Activated CD4-positive, alpha-beta memory T cell treated with anti-CD3 and anti-CD28 coated beads, Interleukin-2, amount 10 ng/mL, durations not matched to agents 7 days and 5 days (primary cell): Measurements from ENCODE around the gene TARBP1. TPM values are rescaled to one million over a fixed set of nuclear protein-coding genes. Genes with fewer than 3 reads are reported as not detected.
A peak's percentile ranks its signal among the peaks of the same experiment; 100 is the strongest.
"Not testable (repeated sequence)": the region's sequence is repeated elsewhere in the genome, so short reads cannot be mapped to it uniquely, and the experiment has no call there.

ENCODE experiments used
- CTCF ChIA-PET: fragments of 350-600 bp; sonication (Branson Sonifier 250); formaldehyde crosslinking; loops from one replicate; lab custom pipeline; 2021; ENCODE audit warnings: antibody characterized with exemption, inconsistent platforms; lab: Charles Lee
- POLR2A ChIA-PET: fragments of 350-600 bp; sonication (Branson Sonifier 250); formaldehyde crosslinking; loops from one replicate; lab custom pipeline; 2021; ENCODE audit warnings: antibody characterized with exemption; lab: Charles Lee
- DNase-seq: peaks from one replicate; pipeline ENCODE4 v3.0.0-alpha.2; 2020
- H3K27ac Mint-ChIP-seq: one replicate; pipeline ENCODE4 v1.8.0; 2021; ENCODE audit warnings: mild to moderate bottlenecking, mixed read lengths
- H3K27me3 Mint-ChIP-seq: one replicate; pipeline ENCODE4 v1.8.0; 2021; ENCODE audit warnings: mixed read lengths
- H3K36me3 Mint-ChIP-seq: one replicate; pipeline ENCODE4 v1.8.0; 2021; ENCODE audit warnings: low read depth, mixed read lengths
- H3K4me1 Mint-ChIP-seq: one replicate; pipeline ENCODE4 v1.8.0; 2021; ENCODE audit warnings: mixed read lengths
- H3K4me3 Mint-ChIP-seq: one replicate; pipeline ENCODE4 v1.8.0; 2021; ENCODE audit warnings: mild to moderate bottlenecking, mixed read lengths
- H3K9me3 Mint-ChIP-seq: one replicate; pipeline ENCODE4 v1.8.0; 2021; ENCODE audit warnings: mixed read lengths
- total RNA-seq, 2 experiments: library from RNA; stranded (reverse); gene quantifications; one replicate each; pipeline ENCODE4 v1.2.3, GENCODE V29; 2021

Gene TARBP1
- total RNA-seq, result 10 to 100 TPM; 24.8 to 25.0 TPM

DNA sequence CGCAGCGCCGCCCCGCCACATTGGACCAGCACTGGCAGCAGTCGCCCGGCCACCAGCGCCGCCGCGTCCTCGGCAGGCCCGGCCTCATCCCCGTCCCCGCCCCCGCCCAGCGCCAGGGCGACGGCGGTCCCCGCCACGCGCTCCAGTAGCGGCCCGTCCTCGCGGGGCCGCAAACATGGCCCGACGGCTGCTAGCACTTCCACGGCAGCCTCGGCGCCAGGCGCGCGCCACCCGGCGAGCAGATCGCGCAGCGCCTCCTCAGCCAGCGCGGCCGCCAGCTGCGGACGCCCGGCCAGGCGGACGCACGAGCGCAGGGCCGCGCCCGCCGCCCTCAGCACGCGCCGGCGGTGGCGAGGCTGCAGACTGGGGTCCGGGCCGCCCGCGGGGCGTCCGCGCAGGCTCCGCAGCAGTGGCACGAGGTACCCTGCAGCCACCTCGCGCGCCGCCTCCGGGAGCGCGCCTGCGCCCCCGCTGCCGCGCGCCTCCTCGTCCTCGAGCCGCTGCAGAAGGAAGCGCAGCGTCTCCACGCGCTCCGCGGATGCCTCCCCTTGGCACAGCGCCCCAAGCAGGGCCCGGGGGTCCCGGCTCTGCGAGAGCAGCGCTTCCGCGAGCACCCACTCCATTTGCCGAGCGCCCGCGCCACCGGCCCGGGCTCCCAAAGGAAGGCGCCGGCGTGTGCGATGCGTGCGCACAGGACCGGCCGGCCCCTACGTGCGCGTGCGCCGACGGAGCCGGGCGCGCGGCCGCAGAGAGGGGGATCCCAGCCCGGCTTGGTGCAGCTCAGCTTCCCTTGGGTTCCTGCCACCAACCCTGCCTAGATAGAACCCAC, at the start of gene TARBP1:
Gene TARBP1, minus strand, starts transcription at position 699 of the 829 bp plus-strand sequence. Its CDS starts 76 bp downstream, at position 623.
- Mint-ChIP-seq H3K9me3 (no peaks in the 10 kb centered on the region), H3K4me3 (peak within 1 kb of the TSS; percentile 78), H3K27ac (peak within 1 kb of the TSS; percentile 59), H3K4me1 (peaks cover 37% of the 10 kb centered on the region), H3K36me3 (peaks cover 4% of the 10 kb centered on the region), H3K27me3 (peaks cover 10% of the 10 kb centered on the region)
- ChIA-PET POLR2A (interaction anchor here (0.6 to 3.7 kb wide), 25 partner anchors 8 to 1026 kb away, joined by 3 to 21 read pairs (median 4); partner anchors contain the start of genes ARID4B, B3GALNT2, COA6 and GGPS1), CTCF (interaction anchor here (1.1 to 1.7 kb wide), 3 partner anchors 105 to 938 kb away, joined by 3 to 9 read pairs (median 3); partner anchors contain the start of gene COA6)
- DNase-seq, result peak; percentile 76

- no peak for DNase-seq
- Mint-ChIP-seq H3K4me3 (no peak overlapping the region), H3K27me3 (peaks cover 28% of the 10 kb centered on the region), H3K36me3 (no peaks in the 10 kb centered on the region), H3K9me3 (no peaks in the 10 kb centered on the region), H3K27ac (no peak overlapping the region), H3K4me1 (peaks cover 20% of the 10 kb centered on the region)
- ChIA-PET CTCF (interaction anchor here (1.5 kb wide), 2 partner anchors 16 to 556 kb away, joined by 3 to 4 read pairs; no protein-coding TSS in a partner anchor), POLR2A (interaction anchor here (1.5 kb wide), 1 partner anchor 16 kb away, joined by 3 read pairs; no protein-coding TSS in a partner anchor)
Measured at GRCh38 chr1:234528074-234528865, 49.3 kb upstream of the TARBP1 start.

DNA sequence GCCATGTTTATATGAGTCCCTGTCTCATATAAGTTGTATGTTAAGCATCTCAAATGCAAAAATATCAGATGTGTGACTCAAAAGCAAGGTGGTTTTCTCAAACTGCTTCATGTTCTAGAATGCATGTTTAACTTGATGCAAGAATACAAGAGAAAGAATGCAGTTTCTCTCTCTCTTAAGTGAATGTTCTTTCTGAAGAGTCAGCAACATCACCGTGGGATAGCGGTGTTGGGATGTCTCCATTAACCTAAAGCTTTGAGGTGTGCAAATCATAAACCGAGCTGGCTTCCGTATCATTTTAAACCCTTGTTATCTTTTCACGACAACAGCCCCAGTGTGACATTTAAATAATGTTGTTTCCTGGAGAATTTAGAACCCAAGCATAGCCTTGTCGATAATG, 48.4 kb upstream of the TARBP1 start:
- H3K27me3 Mint-ChIP-seq, result peaks cover 28% of the 10 kb centered on the region
- H3K9me3 Mint-ChIP-seq, result no peaks in the 10 kb centered on the region
- no peak overlapping the region for H3K4me3 Mint-ChIP-seq
- CTCF ChIA-PET, result no interaction called here
- no peak for DNase-seq
- no peaks in the 10 kb centered on the region for H3K36me3 Mint-ChIP-seq
- POLR2A ChIA-PET, result no interaction called here
- H3K4me1 Mint-ChIP-seq, result peaks cover 20% of the 10 kb centered on the region
- H3K27ac Mint-ChIP-seq, result no peak overlapping the region

DNA sequence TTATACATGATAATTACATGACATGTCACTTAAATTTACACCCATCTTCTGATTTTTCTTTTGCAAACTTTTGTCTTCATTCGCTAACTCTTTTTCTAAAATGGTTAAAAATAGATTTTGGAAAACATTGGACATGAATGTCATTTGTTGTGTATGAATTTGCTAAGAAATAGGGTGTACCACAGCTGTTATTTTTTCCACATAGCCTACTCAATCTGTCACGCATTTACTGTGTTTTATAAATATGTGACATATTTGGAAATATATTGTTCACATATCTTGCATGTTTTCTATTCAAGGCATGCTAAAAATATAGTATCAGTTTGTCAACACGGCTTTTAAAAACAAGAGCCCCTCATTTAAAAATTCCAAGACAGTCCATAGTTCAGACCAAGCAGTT, 47.9 kb upstream of the TARBP1 start:
- Mint-ChIP-seq H3K27me3 (peaks cover 25% of the 10 kb centered on the region), H3K4me3 (no peak overlapping the region), H3K27ac (no peak overlapping the region), H3K4me1 (peaks cover 20% of the 10 kb centered on the region), H3K36me3 (no peaks in the 10 kb centered on the region), H3K9me3 (no peaks in the 10 kb centered on the region)
- CTCF ChIA-PET, result no interaction called here
- DNase-seq, result no peak
- POLR2A ChIA-PET, result no interaction called here

DNA sequence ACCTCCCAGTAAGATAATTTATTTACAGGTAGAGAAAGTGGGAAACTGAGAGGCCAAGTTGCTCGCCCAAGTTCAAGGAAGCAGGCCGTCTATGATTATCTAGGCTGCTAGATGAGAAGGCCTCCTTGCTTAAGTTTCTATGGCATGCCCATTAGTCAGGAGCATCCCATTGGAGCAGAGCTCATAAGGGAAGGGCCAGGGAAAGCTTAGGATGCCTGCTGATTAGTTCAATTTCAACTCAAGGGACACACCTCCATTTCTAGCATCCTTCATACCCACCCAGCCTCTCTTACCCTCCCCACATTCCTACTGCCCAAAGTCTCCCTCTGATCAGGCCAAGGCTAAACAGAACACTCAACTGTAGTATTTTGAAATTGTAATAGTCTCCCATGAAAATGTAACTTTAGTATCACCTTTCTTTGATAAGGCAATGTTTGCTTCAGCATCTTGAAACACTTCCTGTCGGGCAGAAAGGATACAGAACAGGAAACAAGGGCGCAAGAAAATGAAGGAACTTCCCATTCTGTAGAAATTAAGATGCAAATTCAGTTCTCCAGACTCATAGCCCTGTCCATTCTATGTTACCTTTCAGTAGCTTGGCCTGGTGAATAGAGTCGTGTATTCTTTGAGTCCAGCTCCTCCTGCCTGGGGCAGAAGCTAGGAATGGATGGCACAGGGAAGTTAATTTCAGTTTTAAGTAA, 46.3 kb upstream of the TARBP1 start:
- no peak for DNase-seq
- Mint-ChIP-seq H3K4me3 (no peak overlapping the region), H3K4me1 (peaks cover 24% of the 10 kb centered on the region), H3K9me3 (no peaks in the 10 kb centered on the region), H3K36me3 (no peaks in the 10 kb centered on the region), H3K27ac (no peak overlapping the region), H3K27me3 (peaks cover 25% of the 10 kb centered on the region)
- CTCF ChIA-PET, result interaction anchor here (0.6 kb wide), 1 partner anchor 1074 kb away, joined by 3 read pairs; no protein-coding TSS in a partner anchor
- POLR2A ChIA-PET, result no interaction called here

DNA sequence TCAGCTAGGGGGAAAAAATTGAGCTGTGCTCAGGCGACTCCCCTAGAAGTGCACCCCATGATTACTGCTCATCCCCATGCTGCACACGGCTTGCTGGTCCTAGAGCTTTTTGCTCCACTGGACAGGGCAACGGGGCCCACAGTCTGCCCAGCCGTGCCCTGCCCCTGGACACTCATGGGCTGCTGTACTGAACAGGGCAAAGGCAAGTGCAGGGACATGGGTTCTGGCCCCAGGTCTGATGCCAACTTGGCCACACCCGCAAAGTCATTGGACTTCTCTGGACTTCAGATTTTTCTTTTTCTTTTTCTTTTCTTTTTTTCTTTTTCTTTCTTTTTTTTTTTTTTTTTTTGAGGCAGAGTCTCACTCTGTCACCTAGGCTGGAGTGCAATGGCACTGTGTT, 42.9 kb upstream of the TARBP1 start:
- no peaks in the 10 kb centered on the region for H3K9me3 Mint-ChIP-seq
- H3K4me3 Mint-ChIP-seq, result no peak overlapping the region
- DNase-seq, result no peak
- no peaks in the 10 kb centered on the region for H3K36me3 Mint-ChIP-seq
- peaks cover 25% of the 10 kb centered on the region for H3K4me1 Mint-ChIP-seq
- ChIA-PET POLR2A (interaction anchor here (0.9 to 1.7 kb wide), 2 partner anchors 14 to 88 kb away, joined by 3 to 5 read pairs; partner anchors contain the start of gene IRF2BP2), CTCF (interaction anchor here (0.6 to 1.2 kb wide), 3 partner anchors 23 to 1115 kb away, joined by 3 to 5 read pairs (median 4); no protein-coding TSS in a partner anchor)
- peak overlapping the region; percentile 22 for H3K27ac Mint-ChIP-seq
- peaks cover 6% of the 10 kb centered on the region for H3K27me3 Mint-ChIP-seq

GRCh38 chr1:234520908-234521817, 42.2 kb upstream of the TARBP1 start:
- Mint-ChIP-seq H3K9me3 (no peaks in the 10 kb centered on the region), H3K36me3 (no peaks in the 10 kb centered on the region), H3K27ac (peak overlapping the region; percentile 22), H3K27me3 (peaks cover 2% of the 10 kb centered on the region), H3K4me1 (peaks cover 25% of the 10 kb centered on the region), H3K4me3 (no peak overlapping the region)
- ChIA-PET POLR2A (interaction anchor here (0.9 to 1.7 kb wide), 2 partner anchors 14 to 89 kb away, joined by 3 to 5 read pairs; partner anchors contain the start of gene IRF2BP2), CTCF (interaction anchor here (0.6 kb wide), 1 partner anchor 1116 kb away, joined by 5 read pairs; no protein-coding TSS in a partner anchor)
- DNase-seq, result no peak

DNA sequence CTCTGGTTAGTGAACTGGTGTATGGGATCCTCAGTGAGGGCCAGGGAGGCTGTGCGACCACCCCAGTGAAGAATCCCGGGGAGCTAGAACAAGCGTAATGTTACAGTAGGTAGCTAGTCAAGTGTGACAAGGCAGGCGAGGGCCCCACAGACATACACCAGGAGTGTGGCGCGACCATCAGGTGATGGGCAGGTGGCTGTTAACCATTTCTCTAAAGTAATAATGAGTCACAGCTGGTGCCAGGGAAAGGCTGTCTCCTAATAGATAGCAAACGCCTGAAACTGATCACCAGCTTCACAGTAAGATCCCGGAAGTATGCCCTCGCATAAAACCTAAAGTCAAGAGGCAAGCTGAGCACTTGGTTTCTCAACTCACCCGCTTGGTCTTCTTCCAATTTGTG, 40.5 kb upstream of the TARBP1 start:
- POLR2A ChIA-PET, result interaction anchor here (1.0 kb wide), 1 partner anchor 90 kb away, joined by 3 read pairs; the partner anchor contains the start of gene IRF2BP2

DNA sequence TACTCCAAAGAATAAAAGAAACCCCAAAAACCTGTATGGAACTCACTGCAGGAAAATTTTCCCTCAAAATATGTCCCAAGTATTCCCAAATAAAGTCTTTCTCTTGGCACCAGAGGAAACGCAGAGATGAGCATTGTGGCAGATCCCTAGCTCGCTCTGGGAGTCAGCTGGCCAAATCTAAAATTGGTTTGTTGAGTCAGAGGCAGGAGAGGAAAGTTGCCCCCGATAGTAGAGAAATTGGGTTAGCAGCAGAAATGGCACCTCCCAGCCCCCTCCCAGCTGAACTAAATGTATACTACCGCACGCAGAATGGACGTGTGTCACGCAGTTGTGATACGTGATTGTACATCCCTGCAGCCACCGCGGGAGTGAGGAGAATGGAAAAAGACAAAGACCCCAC, 39.9 kb upstream of the TARBP1 start:
- no peaks in the 10 kb centered on the region for H3K27me3 Mint-ChIP-seq
- H3K4me3 Mint-ChIP-seq, result no peak overlapping the region
- POLR2A ChIA-PET, result interaction anchor here (1.0 kb wide), 1 partner anchor 91 kb away, joined by 3 read pairs; the partner anchor contains the start of gene IRF2BP2
- no peak overlapping the region for H3K27ac Mint-ChIP-seq
- no peak for DNase-seq
- peaks cover 34% of the 10 kb centered on the region for H3K4me1 Mint-ChIP-seq
- CTCF ChIA-PET, result interaction anchor here (1.0 to 1.4 kb wide), 2 partner anchors 19 to 565 kb away, joined by 3 to 5 read pairs; no protein-coding TSS in a partner anchor
- no peaks in the 10 kb centered on the region for H3K36me3 Mint-ChIP-seq
- H3K9me3 Mint-ChIP-seq, result no peaks in the 10 kb centered on the region

More for the DNA sequence above, 40.5 kb upstream of the TARBP1 start:
- CTCF ChIA-PET, result interaction anchor here (1.4 kb wide), 1 partner anchor 20 kb away, joined by 5 read pairs; no protein-coding TSS in a partner anchor
- Mint-ChIP-seq H3K36me3 (no peaks in the 10 kb centered on the region), H3K4me3 (no peak overlapping the region), H3K27me3 (no peaks in the 10 kb centered on the region), H3K4me1 (peaks cover 30% of the 10 kb centered on the region), H3K9me3 (no peaks in the 10 kb centered on the region), H3K27ac (no peak overlapping the region)
- DNase-seq, result no peak

GRCh38 chr1:234518086-234518485, 39.1 kb upstream of the TARBP1 start:
- H3K4me3 Mint-ChIP-seq, DNase-seq, H3K9me3 Mint-ChIP-seq, H3K36me3 Mint-ChIP-seq, POLR2A ChIA-PET, H3K27me3 Mint-ChIP-seq, H3K27ac Mint-ChIP-seq: not testable (repeated sequence)
- peaks cover 34% of the 10 kb centered on the region for H3K4me1 Mint-ChIP-seq
- CTCF ChIA-PET, result interaction anchor here (1.0 kb wide), 1 partner anchor 566 kb away, joined by 3 read pairs; no protein-coding TSS in a partner anchor
